Tibial nerve (tissue), 3 donors: ENCODE measurements around the gene REX1BD.

ENCODE experiments used
- POLR2A ChIP-seq, 2 donors: fragments of 450-650 bp; IDR thresholded peaks; one replicate each; pipeline ENCODE4 v1.6.1; 2017; ENCODE audit warnings: antibody characterized with exemption in 2 of 2, mild to moderate bottlenecking in 2 of 2, moderate library complexity in 2 of 2
- TF ChIP-seq, protein P1 (sequence below), 5 experiments: fragments of 200-600 bp in 3 of 5; fragments of 450-650 bp in 2 of 5; sonication (generic) in 3 of 5; IDR thresholded peaks; one replicate each; pipeline ENCODE4 v1.5.1; 2016 to 2019; ENCODE audit warnings: antibody characterized with exemption in 5 of 5, mild to moderate bottlenecking in 3 of 5, moderate library complexity in 2 of 5

DNA sequence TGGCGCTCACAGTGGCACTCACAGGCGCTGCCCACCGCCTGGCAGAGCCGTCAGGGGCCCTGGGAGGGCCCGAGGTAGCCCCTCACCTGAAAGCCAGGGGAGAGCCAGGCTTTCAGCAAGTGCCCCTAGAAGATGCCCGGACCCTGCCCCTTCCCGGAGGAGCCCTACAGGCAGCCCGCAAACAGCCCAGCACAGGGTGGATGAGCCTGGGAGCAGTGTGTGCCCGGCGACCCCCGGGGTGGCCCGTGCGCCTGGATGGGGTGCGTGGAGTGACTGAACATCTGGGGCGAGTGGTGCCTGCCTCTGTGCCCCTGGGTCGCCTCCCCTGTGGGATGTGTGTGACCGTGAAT, 16.6 kb downstream of the REX1BD start:
- no peak for TF ChIP-seq POLR2A (IDR thresholded peaks at IDR 0.05)
- TF ChIP-seq, protein P1, sequence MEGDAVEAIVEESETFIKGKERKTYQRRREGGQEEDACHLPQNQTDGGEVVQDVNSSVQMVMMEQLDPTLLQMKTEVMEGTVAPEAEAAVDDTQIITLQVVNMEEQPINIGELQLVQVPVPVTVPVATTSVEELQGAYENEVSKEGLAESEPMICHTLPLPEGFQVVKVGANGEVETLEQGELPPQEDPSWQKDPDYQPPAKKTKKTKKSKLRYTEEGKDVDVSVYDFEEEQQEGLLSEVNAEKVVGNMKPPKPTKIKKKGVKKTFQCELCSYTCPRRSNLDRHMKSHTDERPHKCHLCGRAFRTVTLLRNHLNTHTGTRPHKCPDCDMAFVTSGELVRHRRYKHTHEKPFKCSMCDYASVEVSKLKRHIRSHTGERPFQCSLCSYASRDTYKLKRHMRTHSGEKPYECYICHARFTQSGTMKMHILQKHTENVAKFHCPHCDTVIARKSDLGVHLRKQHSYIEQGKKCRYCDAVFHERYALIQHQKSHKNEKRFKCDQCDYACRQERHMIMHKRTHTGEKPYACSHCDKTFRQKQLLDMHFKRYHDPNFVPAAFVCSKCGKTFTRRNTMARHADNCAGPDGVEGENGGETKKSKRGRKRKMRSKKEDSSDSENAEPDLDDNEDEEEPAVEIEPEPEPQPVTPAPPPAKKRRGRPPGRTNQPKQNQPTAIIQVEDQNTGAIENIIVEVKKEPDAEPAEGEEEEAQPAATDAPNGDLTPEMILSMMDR (IDR thresholded peaks at IDR 0.05) = no peak
